ENCODE measurements around the gene USB1. TPM values are rescaled to one million over a fixed set of nuclear protein-coding genes. Genes with fewer than 3 reads are reported as not detected.

USB1 gene
- total RNA-seq, 3 donors from 2014 or later: 45.1 to 50.2 (median 47.4) TPM

DNA sequence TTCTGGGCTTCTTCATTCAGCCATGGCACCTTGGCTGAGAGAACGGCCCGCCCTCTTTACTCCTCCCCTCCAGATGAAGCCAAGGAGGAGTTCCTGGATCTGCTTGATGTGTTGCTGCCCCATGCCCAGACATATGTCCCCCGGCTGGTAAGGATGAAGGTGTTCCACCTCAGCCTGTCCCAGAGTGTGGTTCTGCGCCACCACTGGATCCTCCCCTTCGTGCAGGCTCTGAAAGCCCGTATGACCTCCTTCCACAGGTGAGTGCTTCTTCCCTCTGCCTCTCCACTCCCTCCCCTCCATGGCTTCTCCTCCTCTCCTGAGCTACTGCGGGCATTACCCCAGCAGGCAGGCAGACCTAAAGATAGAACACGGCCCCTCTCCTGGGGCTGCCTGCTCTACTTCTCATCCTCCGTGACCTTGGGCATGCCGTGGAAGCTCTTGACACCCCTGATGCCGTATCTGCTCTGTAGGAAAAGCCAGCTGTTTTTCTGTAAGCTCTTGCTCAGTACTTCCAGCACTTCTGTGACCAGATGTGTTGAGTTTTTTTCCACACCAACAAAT, 8.7 kb downstream of the USB1 start:
- TF ChIP-seq, protein P1, sequence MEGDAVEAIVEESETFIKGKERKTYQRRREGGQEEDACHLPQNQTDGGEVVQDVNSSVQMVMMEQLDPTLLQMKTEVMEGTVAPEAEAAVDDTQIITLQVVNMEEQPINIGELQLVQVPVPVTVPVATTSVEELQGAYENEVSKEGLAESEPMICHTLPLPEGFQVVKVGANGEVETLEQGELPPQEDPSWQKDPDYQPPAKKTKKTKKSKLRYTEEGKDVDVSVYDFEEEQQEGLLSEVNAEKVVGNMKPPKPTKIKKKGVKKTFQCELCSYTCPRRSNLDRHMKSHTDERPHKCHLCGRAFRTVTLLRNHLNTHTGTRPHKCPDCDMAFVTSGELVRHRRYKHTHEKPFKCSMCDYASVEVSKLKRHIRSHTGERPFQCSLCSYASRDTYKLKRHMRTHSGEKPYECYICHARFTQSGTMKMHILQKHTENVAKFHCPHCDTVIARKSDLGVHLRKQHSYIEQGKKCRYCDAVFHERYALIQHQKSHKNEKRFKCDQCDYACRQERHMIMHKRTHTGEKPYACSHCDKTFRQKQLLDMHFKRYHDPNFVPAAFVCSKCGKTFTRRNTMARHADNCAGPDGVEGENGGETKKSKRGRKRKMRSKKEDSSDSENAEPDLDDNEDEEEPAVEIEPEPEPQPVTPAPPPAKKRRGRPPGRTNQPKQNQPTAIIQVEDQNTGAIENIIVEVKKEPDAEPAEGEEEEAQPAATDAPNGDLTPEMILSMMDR (IDR thresholded peaks at IDR 0.05): no peak
- intact Hi-C loops (cut with DNase I, micrococcal nuclease): loop anchor here in 1 of 2 donors (10.0 kb wide), 1 partner anchor 115 kb away; no protein-coding TSS in a partner anchor
- ATAC-seq (no peak), DNase-seq (no peak)
- Histone ChIP-seq H3K36me3 (ENCODE audit: low read depth) (no peaks in the 10 kb centered on the region), H3K9me3 (no peaks in the 10 kb centered on the region), H3K4me3 (no peak overlapping the region), H3K4me1 (ENCODE audit: low read depth) (no peaks in the 10 kb centered on the region)

DNA sequence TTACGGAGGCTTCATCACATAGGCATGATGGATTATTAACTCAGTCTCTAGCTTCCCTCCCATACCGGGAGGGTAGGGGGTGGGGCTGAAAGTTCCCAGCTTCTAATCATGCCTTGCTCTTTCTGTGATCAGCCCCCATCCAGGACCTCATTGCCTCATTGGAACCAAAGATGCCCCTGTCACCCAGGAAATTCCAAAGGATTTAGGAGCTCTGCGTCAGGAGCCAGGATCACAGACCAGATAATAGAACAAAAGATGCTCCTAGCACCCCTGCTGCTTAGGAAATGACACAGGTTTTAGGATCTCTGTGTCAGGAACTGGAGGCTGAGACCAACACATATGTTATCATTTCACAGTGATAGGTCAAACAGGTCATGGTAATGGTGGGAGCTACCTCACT, 9.7 kb downstream of the USB1 start:
- DNase-seq (no peak), ATAC-seq (no peak)
- Histone ChIP-seq H3K36me3 (ENCODE audit: low read depth) (no peaks in the 10 kb centered on the region), H3K9me3 (no peaks in the 10 kb centered on the region), H3K4me1 (ENCODE audit: low read depth) (no peaks in the 10 kb centered on the region), H3K4me3 (no peak overlapping the region)
- intact Hi-C loops (cut with DNase I, micrococcal nuclease): no loop called here
- TF ChIP-seq, protein P1 (IDR thresholded peaks at IDR 0.05): no peak

DNA sequence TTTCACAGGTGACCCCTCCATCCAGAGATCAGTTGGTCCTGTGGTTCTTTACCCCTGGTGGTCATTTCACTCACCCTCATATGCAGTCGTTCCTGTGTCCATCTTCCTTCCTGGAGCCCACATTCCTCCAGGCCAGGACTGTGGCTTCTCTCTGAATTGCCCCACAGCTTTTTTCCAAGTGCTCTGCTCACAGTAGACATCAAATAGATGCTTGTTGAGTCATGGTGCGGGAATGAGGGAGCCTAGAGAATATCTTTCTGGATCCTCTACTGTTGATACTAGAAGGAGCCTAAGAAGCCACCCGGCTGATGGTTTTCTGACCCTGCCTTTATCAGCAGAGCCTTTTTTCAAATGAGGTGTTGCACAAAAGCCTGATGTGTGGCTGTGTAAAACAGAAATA, 10.4 kb downstream of the USB1 start:
- Histone ChIP-seq H3K4me3 (no peak overlapping the region), H3K9me3 (no peaks in the 10 kb centered on the region), H3K36me3 (ENCODE audit: low read depth) (no peaks in the 10 kb centered on the region), H3K4me1 (ENCODE audit: low read depth) (no peaks in the 10 kb centered on the region)
- TF ChIP-seq, protein P1 (IDR thresholded peaks at IDR 0.05): no peak
- intact Hi-C loops (cut with DNase I, micrococcal nuclease): no loop called here
- ATAC-seq: no peak
- no peak for DNase-seq

DNA sequence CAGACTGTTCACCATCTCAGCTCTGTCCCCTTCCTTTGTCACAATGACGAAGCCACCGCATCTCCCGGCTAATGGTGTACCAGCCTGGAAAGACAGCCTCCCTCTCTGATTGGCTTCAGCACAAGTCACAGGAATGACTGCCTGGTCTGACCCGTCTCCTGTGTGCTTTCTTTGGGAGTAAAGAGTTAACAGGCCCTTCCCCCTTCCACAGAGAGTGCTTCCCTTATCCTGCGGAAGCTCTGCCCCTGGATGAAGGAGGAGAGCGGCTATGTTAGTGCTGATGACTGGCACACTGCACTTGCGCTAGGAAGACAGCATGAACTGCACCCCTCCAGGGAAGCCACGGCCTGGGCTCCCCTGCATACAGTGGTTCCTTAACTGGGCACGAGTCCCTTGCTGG, 11.3 kb downstream of the USB1 start:
- intact Hi-C loops (cut with DNase I, micrococcal nuclease): no loop called here
- H3K4me1 ChIP-seq (ENCODE audit: low read depth): no peaks in the 10 kb centered on the region
- no peaks in the 10 kb centered on the region for H3K36me3 ChIP-seq (ENCODE audit: low read depth)
- TF ChIP-seq, protein P1 (IDR thresholded peaks at IDR 0.05): no peak
- no peak overlapping the region for H3K4me3 ChIP-seq
- ATAC-seq (no peak), DNase-seq (no peak)
- no peaks in the 10 kb centered on the region for H3K9me3 ChIP-seq

DNA sequence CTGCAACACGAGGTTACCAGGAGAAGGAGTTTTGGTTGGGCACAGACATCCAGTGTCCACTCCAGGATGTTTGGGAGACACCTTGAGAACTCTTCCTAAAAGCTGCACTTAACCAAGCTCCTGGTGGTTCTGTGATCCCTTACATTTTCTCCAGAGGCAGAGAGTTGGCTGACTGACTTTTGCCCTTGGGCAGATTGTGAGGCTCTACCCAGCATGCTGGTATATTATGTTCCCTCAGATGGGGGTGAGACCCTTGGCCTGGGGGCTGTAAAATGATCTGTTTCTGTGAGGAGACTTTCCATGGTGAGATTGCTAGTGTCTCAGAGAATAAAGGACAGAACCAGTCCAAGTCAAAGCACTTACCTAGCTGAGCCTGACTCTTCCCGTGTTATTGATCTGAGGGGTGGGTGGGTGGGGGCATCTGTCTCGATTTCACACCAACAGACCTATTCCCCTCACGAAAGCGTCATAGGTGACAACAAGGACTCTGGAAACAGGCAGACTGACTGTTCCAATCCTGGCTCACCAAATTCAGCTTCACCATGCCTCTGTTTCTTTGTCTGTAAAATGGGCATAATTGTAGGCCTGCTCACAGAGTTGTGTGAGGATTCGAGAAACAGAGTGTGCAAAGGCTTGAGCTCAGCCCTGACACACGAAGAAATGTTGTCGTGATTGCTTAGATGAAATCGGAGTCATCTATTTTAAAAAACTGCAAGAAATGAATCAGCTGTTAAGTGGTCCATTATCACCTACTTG, 12.2 kb downstream of the USB1 start:
- no peaks in the 10 kb centered on the region for H3K9me3 ChIP-seq
- ATAC-seq (no peak), DNase-seq (no peak)
- H3K4me3 ChIP-seq: no peak overlapping the region
- no peaks in the 10 kb centered on the region for H3K36me3 ChIP-seq (ENCODE audit: low read depth)
- TF ChIP-seq, protein P1 (IDR thresholded peaks at IDR 0.05): no peak
- intact Hi-C loops (cut with DNase I, micrococcal nuclease): no loop called here
- H3K4me1 ChIP-seq (ENCODE audit: low read depth): no peaks in the 10 kb centered on the region

Measured in mucosa of descending colon (tissue), 3 donors.